Activated CD4-positive, alpha-beta memory T cell treated with anti-CD3 and anti-CD28 coated beads, Interleukin-2, amount 10 ng/mL, durations not matched to agents 7 days and 5 days (primary cell): ENCODE results near the gene MXD1. TPM values are rescaled to one million over a fixed set of nuclear protein-coding genes. Genes with fewer than 3 reads are reported as not detected.

Experiments used
- CTCF ChIA-PET: fragments of 350-600 bp; sonication (Branson Sonifier 250); formaldehyde crosslinking; loops from one replicate; lab custom pipeline; 2021; ENCODE audit warnings: antibody characterized with exemption, inconsistent platforms; lab: Charles Lee
- POLR2A ChIA-PET: fragments of 350-600 bp; sonication (Branson Sonifier 250); formaldehyde crosslinking; loops from one replicate; lab custom pipeline; 2021; ENCODE audit warnings: antibody characterized with exemption; lab: Charles Lee
- DNase-seq: peaks from one replicate; pipeline ENCODE4 v3.0.0-alpha.2; 2020
- H3K27ac Mint-ChIP-seq: one replicate; pipeline ENCODE4 v1.8.0; 2021; ENCODE audit warnings: mild to moderate bottlenecking, mixed read lengths
- H3K27me3 Mint-ChIP-seq: one replicate; pipeline ENCODE4 v1.8.0; 2021; ENCODE audit warnings: mixed read lengths
- H3K36me3 Mint-ChIP-seq: one replicate; pipeline ENCODE4 v1.8.0; 2021; ENCODE audit warnings: low read depth, mixed read lengths
- H3K4me1 Mint-ChIP-seq: one replicate; pipeline ENCODE4 v1.8.0; 2021; ENCODE audit warnings: mixed read lengths
- H3K4me3 Mint-ChIP-seq: one replicate; pipeline ENCODE4 v1.8.0; 2021; ENCODE audit warnings: mild to moderate bottlenecking, mixed read lengths
- H3K9me3 Mint-ChIP-seq: one replicate; pipeline ENCODE4 v1.8.0; 2021; ENCODE audit warnings: mixed read lengths
- total RNA-seq, 2 experiments: library from RNA; stranded (reverse); gene quantifications; one replicate each; pipeline ENCODE4 v1.2.3, GENCODE V29; 2021

The MXD1 gene
- total RNA-seq, 2 experiments from 2014 or later, result 40.8 to 47.5 TPM

GRCh38 chr2:69959425-69959824 is 44.5 kb downstream of the MXD1 start:
- ChIA-PET POLR2A (interaction anchor here (0.9 kb wide), 2 partner anchors 12 to 14 kb away, joined by 3 read pairs; no protein-coding TSS in a partner anchor), CTCF (no interaction called here)
- no peaks in the 10 kb centered on the region for H3K36me3 Mint-ChIP-seq
- H3K27me3 Mint-ChIP-seq, result peaks cover 41% of the 10 kb centered on the region
- H3K4me1 Mint-ChIP-seq, result peaks cover 6% of the 10 kb centered on the region
- no peak overlapping the region for H3K27ac Mint-ChIP-seq
- no peak overlapping the region for H3K4me3 Mint-ChIP-seq
- no peak for DNase-seq
- H3K9me3 Mint-ChIP-seq, result no peaks in the 10 kb centered on the region

- Mint-ChIP-seq H3K4me1 (peaks cover 11% of the 10 kb centered on the region), H3K9me3 (no peaks in the 10 kb centered on the region), H3K27ac (no peak overlapping the region), H3K36me3 (no peaks in the 10 kb centered on the region), H3K4me3 (no peak overlapping the region), H3K27me3 (peaks cover 30% of the 10 kb centered on the region)
- ChIA-PET POLR2A (no interaction called here), CTCF (no interaction called here)
- DNase-seq, result no peak
Observed at GRCh38 chr2:69960821-69961220, 45.9 kb downstream of the MXD1 start.

- no peak within 1 kb of the TSS for H3K27ac Mint-ChIP-seq
- H3K36me3 Mint-ChIP-seq, result no peaks in the 10 kb centered on the region
- ChIA-PET POLR2A (no interaction called here), CTCF (no interaction called here)
- peaks cover 24% of the 10 kb centered on the region for H3K27me3 Mint-ChIP-seq
- peaks cover 12% of the 10 kb centered on the region for H3K4me1 Mint-ChIP-seq
- H3K9me3 Mint-ChIP-seq, result no peaks in the 10 kb centered on the region
- no peak for DNase-seq
- H3K4me3 Mint-ChIP-seq, result no peak within 1 kb of the TSS
Observed at GRCh38 chr2:69961496-69961895, 46.6 kb downstream of the MXD1 start, which contains the start of gene ASPRV1. ASPRV1 (minus strand) TSS chr2:69961631; CDS start chr2:69961436, 195 bp downstream.

GRCh38 chr2:69962986-69963730 is 48.2 kb downstream of the MXD1 start:
- ChIA-PET POLR2A (interaction anchor here (0.6 to 1.6 kb wide), 5 partner anchors 14 to 317 kb away, joined by 3 to 6 read pairs (median 4); no protein-coding TSS in a partner anchor), CTCF (no interaction called here)
- peaks cover 9% of the 10 kb centered on the region for H3K27me3 Mint-ChIP-seq

GRCh38 chr2:69964353-69964841 is 49.5 kb downstream of the MXD1 start:
- no peak overlapping the region for H3K27ac Mint-ChIP-seq
- peaks cover 6% of the 10 kb centered on the region for H3K4me1 Mint-ChIP-seq
- H3K27me3 Mint-ChIP-seq, result peaks cover 8% of the 10 kb centered on the region
- H3K36me3 Mint-ChIP-seq, result no peaks in the 10 kb centered on the region
- ChIA-PET CTCF (no interaction called here), POLR2A (interaction anchor here (0.9 to 1.6 kb wide), 4 partner anchors 15 to 110 kb away, joined by 3 to 6 read pairs (median 4); no protein-coding TSS in a partner anchor)
- H3K4me3 Mint-ChIP-seq, result no peak overlapping the region
- no peak for DNase-seq
- no peaks in the 10 kb centered on the region for H3K9me3 Mint-ChIP-seq

More at GRCh38 chr2:69962986-69963730, 48.2 kb downstream of the MXD1 start:
- Mint-ChIP-seq H3K9me3 (no peaks in the 10 kb centered on the region), H3K4me1 (peaks cover 6% of the 10 kb centered on the region), H3K4me3 (no peak overlapping the region), H3K27ac (no peak overlapping the region), H3K36me3 (no peaks in the 10 kb centered on the region)
- no peak for DNase-seq

GRCh38 chr2:69965756-69966445 is 51.0 kb downstream of the MXD1 start:
- Mint-ChIP-seq H3K27me3 (peaks cover 4% of the 10 kb centered on the region), H3K36me3 (no peaks in the 10 kb centered on the region), H3K9me3 (no peaks in the 10 kb centered on the region), H3K27ac (no peak overlapping the region), H3K4me3 (no peak overlapping the region), H3K4me1 (peaks cover 6% of the 10 kb centered on the region)
- CTCF ChIA-PET, result no interaction called here
- POLR2A ChIA-PET, result no interaction called here
- no peak for DNase-seq

- Mint-ChIP-seq H3K4me1 (peaks cover 6% of the 10 kb centered on the region), H3K27me3 (peaks cover 4% of the 10 kb centered on the region), H3K27ac (no peak overlapping the region), H3K9me3 (no peaks in the 10 kb centered on the region), H3K36me3 (no peaks in the 10 kb centered on the region), H3K4me3 (no peak overlapping the region)
- ChIA-PET CTCF (no interaction called here), POLR2A (no interaction called here)
- no peak for DNase-seq
Observed at GRCh38 chr2:69966496-69966895, 51.6 kb downstream of the MXD1 start.

- H3K4me3 Mint-ChIP-seq, result no peak overlapping the region
- CTCF ChIA-PET, result interaction anchor here (1.0 kb wide), 1 partner anchor 11 kb away, joined by 3 read pairs; no protein-coding TSS in a partner anchor
- peaks cover 10% of the 10 kb centered on the region for H3K4me1 Mint-ChIP-seq
- no peaks in the 10 kb centered on the region for H3K9me3 Mint-ChIP-seq
- no peaks in the 10 kb centered on the region for H3K36me3 Mint-ChIP-seq
- no peak for DNase-seq
- H3K27me3 Mint-ChIP-seq, result peaks cover 4% of the 10 kb centered on the region
- POLR2A ChIA-PET, result no interaction called here
- no peak overlapping the region for H3K27ac Mint-ChIP-seq
Observed at GRCh38 chr2:69968609-69969008, 53.7 kb downstream of the MXD1 start.

- peaks cover 10% of the 10 kb centered on the region for H3K4me1 Mint-ChIP-seq
- H3K36me3 Mint-ChIP-seq, result no peaks in the 10 kb centered on the region
- no peak overlapping the region for H3K27ac Mint-ChIP-seq
- ChIA-PET POLR2A (no interaction called here), CTCF (no interaction called here)
- no peak overlapping the region for H3K4me3 Mint-ChIP-seq
- DNase-seq, result no peak
- peaks cover 4% of the 10 kb centered on the region for H3K27me3 Mint-ChIP-seq
- no peaks in the 10 kb centered on the region for H3K9me3 Mint-ChIP-seq
Observed at GRCh38 chr2:69969126-69969983, 54.4 kb downstream of the MXD1 start.

GRCh38 chr2:69969991-69970390 is 55.1 kb downstream of the MXD1 start:
- H3K9me3 Mint-ChIP-seq, result no peaks in the 10 kb centered on the region
- no peak overlapping the region for H3K27ac Mint-ChIP-seq

GRCh38 chr2:69972822-69973221 is 57.9 kb downstream of the MXD1 start:
- DNase-seq, result no peak
- POLR2A ChIA-PET, result no interaction called here
- no peak overlapping the region for H3K27ac Mint-ChIP-seq
- CTCF ChIA-PET, result no interaction called here
- H3K36me3 Mint-ChIP-seq, result no peaks in the 10 kb centered on the region
- no peaks in the 10 kb centered on the region for H3K9me3 Mint-ChIP-seq
- H3K4me1 Mint-ChIP-seq, result peaks cover 18% of the 10 kb centered on the region
- H3K4me3 Mint-ChIP-seq, result no peak overlapping the region
- H3K27me3 Mint-ChIP-seq, result peaks cover 4% of the 10 kb centered on the region

More at GRCh38 chr2:69969991-69970390, 55.1 kb downstream of the MXD1 start:
- H3K4me3 Mint-ChIP-seq, result no peak overlapping the region
- H3K4me1 Mint-ChIP-seq, result peaks cover 7% of the 10 kb centered on the region
- H3K27me3 Mint-ChIP-seq, result peaks cover 4% of the 10 kb centered on the region
- no peaks in the 10 kb centered on the region for H3K36me3 Mint-ChIP-seq
- DNase-seq, result no peak
- ChIA-PET CTCF (no interaction called here), POLR2A (no interaction called here)

- no peaks in the 10 kb centered on the region for H3K36me3 Mint-ChIP-seq
- no peak overlapping the region for H3K4me3 Mint-ChIP-seq
- peaks cover 4% of the 10 kb centered on the region for H3K27me3 Mint-ChIP-seq
- ChIA-PET CTCF (no interaction called here), POLR2A (no interaction called here)
- DNase-seq, result no peak
- H3K9me3 Mint-ChIP-seq, result no peaks in the 10 kb centered on the region
- no peak overlapping the region for H3K27ac Mint-ChIP-seq
- H3K4me1 Mint-ChIP-seq, result peaks cover 18% of the 10 kb centered on the region
Observed at GRCh38 chr2:69973335-69973735, 58.4 kb downstream of the MXD1 start.
